Stimulated activated CD4-positive, alpha-beta T cell treated with anti-CD3 and anti-CD28 coated beads, Interleukin-4, amount 100 ng/mL, for 24 hours (primary cell): ENCODE measurements around the gene STXBP3.
"Not testable (repeated sequence)": the region's sequence is repeated elsewhere in the genome, so short reads cannot be mapped to it uniquely, and the experiment has no call there.

ENCODE experiments used
- DNase-seq: peaks from one replicate; pipeline ENCODE4 v3.0.0-alpha.2; 2020

Gene STXBP3

DNA sequence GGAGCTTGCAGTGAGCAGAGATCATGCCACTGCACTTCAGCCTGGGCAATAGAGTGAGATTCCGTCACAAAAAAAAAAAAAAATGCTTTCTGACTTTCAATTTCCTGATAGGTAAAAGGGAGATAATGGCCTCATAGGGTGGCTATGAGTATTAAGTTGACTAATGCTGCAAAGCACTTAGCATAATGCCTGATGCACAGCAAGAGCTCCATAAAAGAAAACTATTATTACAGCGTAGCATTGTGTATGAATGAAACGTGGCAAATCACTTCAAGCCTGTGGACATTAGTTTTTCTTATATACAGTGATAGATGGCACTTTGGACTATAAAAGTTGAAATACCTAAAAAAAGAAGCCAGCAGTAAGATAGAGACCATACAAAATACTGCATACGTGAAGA is 17.0 kb upstream of the STXBP3 start:
- no peak for DNase-seq

DNA sequence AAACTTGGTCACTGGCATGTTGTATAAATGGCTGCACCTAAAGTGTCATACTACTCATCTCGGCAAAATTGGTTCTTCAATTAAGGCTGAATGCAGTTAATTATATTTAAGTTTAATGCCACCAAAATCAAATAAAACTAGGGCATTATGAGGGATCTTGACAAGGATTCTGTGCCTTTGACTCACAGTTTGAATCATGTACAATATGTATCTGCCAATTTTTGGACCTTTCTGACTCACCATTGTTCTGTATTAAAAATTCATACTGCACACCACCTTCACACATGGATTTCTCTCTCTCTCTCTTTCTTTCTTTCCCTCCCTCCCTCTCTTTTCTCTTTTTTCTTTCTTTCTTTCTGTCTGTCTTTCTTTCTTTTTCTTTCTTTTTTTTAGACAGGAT is 14.1 kb upstream of the STXBP3 start:
- DNase-seq = no peak

DNA sequence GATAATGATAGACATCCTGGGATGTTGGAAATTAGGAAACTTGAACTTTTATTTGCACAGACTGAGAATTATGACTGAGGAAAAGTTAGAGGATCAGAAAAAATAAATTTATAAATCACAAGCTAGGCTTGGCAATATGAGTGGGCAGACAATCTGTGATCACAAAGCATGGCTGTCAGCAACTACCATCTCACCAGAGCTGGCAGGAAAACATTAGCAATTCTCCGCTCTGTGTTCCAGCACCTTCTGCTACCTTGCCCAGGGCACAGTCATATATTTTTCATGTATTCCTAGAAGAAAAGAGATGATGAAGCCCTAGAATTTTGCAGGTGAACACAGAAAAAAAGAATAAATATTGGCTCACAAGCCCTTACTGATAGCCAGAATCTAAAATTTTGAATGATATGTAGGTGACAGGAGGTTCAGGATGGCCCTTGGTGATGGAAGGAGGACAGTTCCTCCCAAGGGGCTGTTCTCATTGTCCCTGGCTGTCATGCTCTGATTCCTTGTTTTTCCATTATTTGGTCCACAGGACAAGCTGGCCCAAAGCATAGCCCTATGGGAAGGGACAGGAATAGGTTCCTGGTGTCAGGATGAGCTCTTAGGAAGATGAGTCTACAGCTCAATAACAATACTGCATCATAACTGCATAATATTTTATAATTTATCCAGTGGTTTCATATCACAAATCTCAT is 12.2 kb upstream of the STXBP3 start:
- no peak for DNase-seq

DNA sequence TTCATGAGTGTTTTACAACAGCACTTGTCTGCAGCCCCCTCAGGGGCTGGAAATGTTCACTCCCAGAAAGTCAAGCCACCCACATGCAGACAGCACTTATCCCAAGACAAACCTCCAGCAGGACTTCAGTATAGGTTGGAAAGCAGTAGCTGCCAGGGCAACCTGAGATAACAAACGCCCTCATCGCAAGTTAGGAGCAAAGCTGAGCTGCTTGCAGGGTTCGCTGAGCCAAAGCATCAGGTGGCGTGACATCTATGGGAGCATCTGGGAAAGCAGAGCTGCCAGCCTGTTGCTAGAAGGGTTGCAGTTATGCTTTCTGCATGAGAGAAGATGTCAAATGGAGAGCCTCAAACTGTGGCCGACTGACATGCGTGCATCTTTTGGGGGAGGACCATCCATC is 4.2 kb upstream of the STXBP3 start:
- DNase-seq = no peak

DNA sequence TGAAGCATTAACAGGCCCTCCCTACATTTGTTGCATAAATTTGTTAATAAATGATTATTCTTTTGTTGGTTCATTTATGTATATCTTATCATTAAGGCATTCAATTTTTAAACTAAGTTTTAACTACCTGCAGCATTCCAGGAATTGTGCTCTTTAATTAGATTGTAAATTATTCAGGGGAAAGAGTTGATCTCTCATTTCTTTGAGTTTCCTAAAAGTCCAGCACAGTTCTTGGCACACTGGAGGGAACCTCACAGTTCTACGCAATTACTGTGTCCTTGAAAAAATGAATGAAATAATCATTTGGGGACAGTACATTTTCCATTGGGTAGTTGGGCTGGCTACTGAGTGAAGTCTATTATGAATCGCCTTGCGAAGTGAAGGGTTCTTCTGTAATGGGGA is 493 bp upstream of the STXBP3 start:
- DNase-seq = no peak

DNA sequence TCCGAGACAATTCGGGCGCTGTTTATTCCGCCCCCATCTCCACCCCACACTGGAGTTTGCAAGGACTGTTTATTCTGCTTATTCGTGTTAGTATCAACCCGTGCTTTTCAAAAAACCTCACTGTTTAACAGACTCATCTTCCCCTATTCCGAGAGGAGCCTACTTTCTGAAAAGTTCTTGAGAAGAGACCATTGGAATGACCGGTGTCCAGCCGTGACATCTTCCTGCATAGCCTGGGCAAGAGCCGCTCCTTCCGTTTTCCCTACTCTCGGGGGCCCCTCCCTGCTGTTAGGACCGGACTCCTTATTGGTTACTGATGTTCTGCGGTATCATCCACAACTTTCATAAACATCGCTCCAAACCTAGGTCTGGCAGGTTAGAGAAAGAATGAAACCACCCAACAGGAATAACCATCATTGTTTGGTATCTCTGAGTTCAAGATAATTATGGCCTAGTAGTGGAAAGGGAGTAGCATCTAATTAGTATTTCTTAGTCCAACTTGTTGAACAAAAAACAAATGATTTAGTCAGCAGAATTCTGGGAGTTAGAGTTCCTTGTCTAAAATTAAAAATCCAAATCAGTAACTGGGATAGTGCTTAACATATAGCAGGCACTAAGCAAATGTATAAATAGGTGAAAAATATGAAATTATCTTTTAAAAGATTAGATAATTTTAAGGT is 837 bp downstream of the STXBP3 start:
- peak; percentile 46 for DNase-seq

DNA sequence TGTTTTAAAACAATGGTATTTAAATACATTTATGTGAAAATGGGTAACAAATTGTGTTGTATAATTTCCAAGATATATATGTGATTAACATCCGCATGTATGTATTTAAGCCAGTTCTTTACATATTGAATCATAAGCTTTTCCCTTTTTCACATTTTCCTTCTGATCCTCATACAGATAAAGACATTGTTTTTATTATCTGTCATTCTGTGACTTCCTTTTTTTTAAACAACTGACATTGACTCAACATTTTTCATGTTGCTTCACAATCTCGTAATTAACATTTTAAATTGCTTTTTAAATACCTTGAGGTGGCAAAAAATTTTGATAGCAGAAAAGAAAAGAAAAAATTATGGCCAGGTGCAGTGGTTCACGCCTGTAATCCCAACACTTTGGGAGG is 1.4 kb downstream of the STXBP3 start:
- no peak for DNase-seq

DNA sequence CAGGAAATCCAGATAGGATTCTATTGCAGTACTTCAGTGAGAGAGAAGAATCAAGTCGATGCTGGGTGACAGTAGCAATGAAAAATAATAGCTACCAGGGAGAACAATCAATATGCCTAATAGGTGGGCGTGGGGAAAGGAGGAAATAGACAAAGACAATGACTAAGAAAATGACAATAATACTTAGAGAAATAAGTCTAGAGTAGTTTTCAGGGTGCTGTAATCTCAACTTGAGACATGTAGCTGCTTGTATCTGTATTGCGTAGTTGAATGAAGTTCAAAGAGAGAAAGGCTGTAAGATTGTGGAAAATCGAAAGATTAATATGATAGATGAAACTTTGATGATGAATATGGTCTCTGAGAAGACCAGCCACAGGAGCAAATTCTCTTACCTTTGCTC is 2.6 kb downstream of the STXBP3 start:
- DNase-seq = no peak

DNA sequence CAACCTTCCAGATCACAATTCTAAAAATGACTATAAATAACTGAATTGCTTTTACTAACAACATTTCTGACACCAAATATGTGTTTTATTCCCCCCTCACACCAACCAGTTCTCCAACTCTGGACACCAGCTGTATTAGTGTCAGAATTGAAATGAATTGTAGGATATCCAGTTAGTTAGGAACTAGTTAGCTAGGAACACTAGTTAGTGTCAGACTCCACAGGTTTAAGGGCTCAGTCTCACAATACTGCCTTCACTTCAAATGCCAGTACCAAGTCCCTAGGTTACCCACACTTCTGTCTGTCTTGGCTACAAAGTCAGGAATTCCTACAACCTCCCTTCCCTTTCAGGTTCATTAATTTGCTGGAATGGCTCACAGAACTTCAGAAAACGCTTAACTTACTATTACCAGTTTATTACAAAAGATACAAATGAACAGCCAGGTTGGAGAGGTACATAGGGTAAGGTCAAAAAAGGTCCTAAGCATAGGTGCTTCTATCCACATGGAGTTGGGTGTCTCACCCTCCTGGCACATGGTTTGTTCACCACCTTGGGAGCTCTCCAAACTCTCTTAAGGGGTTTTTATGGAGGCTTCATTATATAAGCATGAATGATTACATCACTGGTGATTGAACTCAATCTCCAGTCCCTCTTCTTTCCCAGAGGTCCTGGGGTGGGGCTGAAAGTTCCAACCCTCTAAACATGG is 4.2 kb downstream of the STXBP3 start:
- DNase-seq = no peak

DNA sequence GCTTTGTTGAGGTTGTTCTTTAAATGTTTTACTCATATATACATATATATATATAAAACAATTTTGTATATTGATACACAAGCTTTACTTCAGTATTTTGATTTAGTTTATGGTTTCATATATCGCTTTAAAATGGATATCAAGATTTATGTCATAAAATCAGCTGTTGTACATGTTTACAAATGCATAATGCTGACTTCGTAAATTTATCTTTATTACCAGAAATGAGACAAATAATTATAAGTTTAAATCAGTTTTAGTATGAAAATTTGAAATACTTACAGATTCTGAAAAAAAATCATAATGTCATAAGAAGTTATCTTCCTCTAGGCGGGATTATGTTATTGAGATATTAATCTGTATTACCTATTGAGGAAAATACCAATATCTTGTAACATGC is 6.9 kb downstream of the STXBP3 start:
- DNase-seq = no peak

DNA sequence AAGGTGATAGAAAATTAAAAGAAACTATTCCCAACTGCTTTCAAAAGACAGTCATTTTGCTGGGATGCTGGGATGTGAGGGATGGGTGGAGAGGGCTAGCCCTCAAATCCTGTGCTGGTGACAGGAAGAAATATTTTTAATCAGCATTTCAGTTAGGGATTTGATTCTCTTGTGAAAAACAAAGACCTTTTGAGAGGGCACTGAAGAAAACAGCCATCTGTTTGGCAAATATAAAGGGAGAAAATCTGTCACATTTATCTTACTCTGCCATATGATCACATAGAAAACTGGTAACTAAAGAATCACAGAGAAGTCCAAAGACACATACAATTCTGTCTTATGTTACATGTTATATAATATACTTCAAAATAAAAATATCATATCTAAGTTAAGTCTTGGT is 12.3 kb downstream of the STXBP3 start:
- no peak for DNase-seq

DNA sequence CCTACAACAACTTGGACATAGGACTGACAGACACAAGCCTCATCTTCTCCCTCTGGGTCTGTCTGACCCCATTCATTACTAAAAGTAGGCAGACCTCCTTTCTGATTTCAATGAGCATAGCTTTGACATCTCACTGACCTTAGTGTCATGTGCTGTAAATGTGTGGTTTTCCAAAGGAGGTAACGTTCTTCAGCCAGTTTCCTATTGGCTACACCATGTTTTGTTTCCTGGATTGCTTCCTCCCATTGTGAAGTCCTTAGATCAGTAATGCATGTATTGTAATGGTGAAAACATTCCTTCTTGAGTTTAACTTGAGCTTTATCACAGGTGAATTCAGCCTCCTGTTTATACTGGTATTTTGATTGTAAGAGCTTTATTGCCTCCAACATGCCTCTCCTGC is 20.6 kb downstream of the STXBP3 start:
- no peak for DNase-seq

DNA sequence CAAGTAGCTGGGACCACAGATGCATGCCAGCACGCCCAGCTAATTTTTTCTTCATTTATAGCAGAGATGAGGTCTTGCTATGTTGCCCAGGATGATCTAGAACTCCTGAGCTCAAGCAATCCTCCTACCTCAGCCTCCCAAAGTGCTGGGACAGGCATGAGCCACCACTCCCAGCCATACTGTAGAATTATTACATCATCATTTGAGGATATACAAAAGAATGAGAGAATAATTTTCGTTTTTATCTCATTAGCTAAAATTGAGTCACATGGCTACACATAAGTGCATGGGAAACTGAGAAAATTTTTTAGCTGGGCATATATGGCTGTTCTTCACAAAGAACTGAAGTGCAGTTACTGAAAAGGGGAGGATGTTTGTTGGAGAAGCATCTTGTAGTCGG is 21.2 kb downstream of the STXBP3 start:
- DNase-seq = no peak

DNA sequence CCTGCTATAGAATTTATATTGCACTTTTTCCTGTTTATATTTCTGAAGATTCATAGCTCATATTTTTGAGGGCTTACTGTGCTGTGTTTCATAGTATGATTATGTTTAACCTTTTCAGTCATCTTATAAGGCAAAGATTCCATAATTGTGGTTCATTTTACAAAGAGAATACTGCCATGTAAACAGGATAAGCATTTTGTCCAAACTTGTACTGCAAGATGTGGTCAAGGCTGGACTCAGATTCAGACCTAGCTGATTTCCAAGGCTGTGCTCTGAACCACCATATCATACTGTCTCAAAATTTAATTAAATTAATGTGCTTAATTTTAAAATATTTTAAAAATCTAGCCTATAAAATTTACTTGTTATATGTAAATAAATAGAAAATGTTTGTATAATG is 31.4 kb downstream of the STXBP3 start:
- DNase-seq = no peak

DNA sequence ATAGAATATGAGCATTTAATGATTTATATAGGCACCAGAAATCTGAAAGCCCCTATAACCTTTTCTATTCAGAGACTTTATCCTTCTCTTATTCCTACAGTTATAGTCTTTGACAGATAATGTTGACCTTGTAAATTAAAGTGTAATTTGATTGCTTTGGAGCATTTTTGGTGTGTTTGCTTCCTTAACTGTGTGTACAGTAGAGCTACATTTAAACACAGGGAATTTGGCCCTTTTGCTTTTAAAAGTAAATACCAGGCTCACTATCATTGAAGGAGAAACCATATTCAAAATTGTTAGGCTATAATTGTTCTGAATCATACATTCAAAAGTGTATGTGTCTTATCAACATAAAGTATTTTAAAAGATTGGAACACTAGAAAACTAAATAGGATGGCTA is 33.0 kb downstream of the STXBP3 start:
- DNase-seq = no peak

DNA sequence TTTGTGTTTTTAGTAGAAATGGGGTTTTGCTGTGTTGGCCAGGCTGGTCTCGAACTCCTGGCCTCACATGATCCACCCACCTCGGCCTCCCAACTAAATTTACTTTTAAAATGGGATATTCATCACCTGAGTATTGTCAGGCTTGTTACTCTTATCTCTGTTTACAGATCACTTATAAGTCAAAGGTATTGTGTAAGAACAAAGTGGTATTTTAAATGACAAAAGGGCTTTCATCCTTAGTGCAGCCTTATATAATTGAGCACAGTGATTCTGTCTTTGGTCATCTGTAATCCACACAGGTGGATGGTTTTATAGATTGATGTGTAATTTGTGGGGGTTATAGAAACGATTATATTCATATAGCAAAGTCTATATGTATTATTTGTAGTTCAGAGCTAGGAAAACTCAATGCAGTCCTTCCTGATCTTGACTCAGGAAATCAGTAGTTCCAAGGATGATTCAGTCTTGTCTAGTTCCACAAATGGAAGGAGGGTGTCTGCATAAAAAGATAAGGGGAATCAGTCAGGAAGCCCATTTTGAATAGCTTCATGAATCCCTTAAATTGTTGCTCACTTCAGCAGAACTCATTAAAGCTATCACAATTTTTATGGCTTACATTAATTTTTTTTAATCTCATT is 34.6 kb downstream of the STXBP3 start:
- no peak for DNase-seq

DNA sequence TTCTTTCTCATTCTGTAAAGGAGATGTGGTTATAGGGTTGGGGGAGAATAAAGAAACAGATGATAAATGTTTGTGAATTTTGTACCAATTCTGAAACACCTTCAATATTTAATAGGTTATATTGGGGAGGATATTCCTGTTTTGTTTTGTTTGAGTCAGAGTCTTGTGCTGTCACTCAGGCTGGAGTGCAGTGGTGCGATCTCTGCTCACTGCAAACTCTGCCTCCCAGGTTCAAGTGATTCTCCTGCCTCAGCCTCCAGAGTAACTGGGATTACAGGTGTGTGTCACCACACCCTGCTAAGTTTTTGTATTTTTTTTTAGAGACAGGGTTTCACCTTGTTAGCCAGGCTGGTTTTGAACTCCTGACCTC is 35.1 kb downstream of the STXBP3 start:
- DNase-seq = not testable (repeated sequence)

DNA sequence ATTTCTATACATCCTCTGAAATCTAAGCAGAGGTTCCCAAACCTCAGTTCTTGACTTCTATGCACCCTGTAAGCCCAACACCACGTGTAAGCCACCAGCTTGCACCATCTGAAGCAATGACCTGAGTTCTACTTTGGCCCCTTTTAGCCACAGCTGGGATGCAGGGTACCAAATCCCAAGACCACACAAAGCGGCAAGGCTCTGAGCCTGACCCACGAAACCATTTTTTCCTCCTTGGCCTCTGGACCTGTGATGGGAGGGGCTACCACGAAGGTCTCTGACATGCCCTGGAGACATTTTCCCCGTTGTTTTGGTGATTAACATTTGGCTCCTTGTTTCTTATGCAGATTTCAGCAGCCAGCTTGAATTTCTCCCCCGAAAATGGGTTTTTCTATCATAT is 38.8 kb downstream of the STXBP3 start:
- no peak for DNase-seq

DNA sequence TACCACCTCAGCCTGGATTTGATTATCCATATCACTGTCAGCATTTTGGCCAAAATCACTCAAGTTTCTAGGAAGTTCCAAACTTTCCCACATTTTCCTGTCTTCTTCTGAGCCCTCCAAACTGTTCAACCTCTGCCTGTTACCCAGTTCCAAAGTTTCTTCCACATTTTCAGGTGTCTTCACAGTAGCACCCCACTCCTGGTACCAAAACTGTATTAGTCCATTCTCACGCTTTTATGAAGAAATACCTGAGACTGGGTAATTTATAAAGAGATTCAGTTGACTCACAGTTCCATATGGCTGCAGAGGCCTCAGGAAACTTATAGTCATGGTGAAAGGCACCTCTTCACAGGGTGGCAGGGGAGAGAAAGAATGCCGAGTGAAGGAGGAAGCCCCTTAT is 39.4 kb downstream of the STXBP3 start:
- DNase-seq = no peak

DNA sequence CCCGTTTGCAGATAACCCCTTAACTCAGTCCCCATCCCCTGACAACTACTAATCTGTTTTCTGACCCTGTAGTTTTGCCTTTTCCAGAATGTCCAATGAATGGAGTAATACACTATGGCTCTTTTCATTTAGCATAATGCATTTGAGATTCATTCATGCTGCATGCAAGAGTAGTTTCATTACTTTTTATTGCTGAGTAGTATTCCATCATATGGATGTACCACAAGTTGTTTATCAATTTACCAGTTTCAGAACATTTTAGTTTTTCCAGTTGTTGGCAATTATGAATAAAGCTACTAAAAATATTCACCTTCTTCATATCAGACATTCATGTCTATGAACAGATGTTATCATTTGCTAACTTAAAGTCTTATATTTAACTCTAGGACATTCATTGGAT is 45.3 kb downstream of the STXBP3 start:
- no peak for DNase-seq

DNA sequence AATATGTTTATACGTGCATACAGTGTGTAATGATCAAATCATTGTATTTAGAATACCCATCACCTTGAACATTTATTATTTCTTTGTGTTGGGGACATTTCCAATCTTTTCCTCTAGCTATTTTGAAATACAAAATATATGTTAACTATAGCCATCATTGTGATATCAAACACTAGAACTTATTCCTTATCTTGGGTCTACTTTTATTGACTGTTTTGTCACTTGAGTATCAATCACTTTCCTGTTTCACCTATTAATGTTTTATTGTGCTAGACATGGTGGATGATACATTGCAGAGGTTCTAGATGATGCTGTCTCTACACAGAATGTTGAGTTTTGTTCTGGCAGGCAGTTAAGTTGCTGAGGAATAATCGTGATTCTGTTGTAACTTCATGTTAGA is 45.9 kb downstream of the STXBP3 start:
- DNase-seq = no peak

DNA sequence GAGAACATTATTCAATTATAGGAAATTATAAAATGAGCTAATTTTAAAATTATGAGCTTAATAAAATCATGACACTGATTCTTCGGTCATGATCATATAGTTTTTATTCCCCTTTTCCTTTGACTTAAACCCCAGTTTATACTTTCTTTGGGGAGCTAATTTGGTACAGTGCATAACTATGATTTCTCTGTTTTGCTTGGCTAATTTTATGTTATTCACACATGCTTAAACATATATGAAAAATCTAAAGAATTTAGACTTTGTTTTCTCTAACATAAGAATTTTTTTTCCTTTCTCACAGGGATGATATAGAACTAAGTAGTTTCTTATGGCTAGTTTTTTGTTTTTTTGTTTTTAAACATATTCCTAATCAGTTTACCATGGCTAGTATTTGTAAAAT is 52.5 kb downstream of the STXBP3 start:
- DNase-seq = no peak

DNA sequence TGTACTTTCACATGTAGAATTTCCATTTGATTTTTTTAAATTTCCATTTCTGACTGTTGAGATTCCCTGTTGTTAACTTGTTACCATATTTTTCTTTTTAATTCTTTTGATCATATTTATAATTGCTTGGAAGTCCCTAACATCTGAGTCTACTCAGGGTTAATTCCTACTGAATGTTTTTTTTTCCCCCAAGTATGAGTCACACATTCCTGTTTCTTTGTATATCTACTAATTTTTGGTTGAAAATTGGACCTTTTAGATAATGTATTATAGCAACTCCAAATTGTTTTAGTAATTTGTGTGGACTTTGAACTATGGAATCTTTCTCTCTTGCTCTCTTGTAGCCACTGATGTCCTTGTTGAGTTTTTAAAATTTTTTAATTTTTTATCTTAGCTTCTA is 54.6 kb downstream of the STXBP3 start:
- DNase-seq = no peak

DNA sequence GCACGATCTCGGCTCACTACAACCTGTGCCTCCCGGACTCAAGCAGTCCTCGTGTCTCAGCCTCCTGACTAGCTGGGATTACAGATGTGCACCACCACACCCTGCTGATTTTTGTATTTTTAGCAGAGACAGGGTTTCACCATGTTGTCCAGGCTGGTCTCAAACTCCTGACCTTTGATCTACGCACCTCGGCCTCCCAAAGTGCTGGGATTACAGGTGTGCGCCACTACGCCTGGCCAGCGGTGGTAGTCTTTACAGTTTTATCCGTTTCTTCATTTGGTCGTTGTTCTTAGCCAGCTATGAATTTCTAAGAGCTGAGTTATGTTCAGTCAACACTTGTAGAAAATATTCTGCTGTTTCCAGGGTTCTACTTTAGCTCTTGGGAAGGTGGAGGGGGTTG is 57.1 kb downstream of the STXBP3 start:
- DNase-seq = no peak
